Stimulated activated CD8-positive, alpha-beta memory T cell treated with anti-CD3 and anti-CD28 coated beads, Interleukin-12 subunit alpha, Interleukin-12 subunit beta, amount 100 ng/mL, for 24 hours (primary cell): ENCODE data around the gene CACNA2D3.
"Not testable (repeated sequence)": the region's sequence is repeated elsewhere in the genome, so short reads cannot be mapped to it uniquely, and the experiment has no call there.

Source experiments
- DNase-seq: peaks from one replicate; pipeline ENCODE4 v3.0.0-alpha.2; 2020; ENCODE audit errors: extremely low read depth

Gene CACNA2D3

DNA sequence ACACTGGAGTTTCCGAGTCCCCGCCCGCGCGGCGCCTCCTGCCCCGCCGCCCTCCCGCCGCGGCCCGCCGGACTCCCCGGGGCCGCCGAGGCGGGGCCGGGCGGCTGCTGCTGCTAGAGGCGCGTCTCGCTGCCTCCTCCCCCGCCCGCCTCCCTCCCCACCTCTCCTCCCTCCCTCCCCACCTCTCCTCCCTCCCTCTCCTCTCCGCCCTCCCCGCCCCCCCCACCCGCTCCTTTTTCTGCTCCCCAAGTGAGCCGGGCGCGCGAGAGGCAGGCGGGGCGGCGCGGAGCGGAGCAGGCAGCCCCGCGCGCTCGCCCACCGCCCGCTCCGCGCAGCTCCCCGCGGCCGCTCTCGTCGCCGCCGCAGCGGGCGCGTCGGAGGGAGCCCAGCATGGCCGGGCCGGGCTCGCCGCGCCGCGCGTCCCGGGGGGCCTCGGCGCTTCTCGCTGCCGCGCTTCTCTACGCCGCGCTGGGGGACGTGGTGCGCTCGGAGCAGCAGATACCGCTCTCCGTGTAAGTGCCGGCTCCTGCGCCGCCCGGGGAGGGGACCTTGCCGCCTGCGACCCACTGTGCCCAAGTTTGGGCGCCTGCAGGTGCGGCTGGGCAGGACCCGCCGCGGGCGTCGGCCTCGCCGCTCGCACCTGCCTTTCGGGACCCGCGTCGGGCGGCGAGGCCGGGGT lies at the start of gene CACNA2D3:
Gene CACNA2D3, plus strand, starts transcription at position 229 of the 679 bp plus-strand sequence.
- no peak for DNase-seq

DNA sequence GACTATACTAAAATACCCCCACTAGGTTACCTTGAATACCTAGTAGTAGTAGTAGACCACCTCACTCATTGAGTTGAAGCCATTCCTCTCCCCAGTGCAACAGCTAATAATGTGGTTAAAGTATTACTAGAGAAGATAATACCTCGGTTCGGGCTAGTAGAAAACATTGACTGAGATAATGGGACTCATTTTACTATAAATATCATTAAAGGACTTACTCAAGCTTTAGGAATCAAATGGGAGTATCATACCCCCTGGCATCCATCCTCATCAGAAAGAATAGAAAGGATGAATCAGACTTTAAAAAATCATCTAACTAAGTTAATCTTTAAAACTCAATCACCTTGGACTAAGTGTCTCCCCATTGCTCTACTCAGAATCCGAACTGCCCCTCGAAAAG lies 49.0 kb upstream of the CACNA2D3 start:
- no peak for DNase-seq

DNA sequence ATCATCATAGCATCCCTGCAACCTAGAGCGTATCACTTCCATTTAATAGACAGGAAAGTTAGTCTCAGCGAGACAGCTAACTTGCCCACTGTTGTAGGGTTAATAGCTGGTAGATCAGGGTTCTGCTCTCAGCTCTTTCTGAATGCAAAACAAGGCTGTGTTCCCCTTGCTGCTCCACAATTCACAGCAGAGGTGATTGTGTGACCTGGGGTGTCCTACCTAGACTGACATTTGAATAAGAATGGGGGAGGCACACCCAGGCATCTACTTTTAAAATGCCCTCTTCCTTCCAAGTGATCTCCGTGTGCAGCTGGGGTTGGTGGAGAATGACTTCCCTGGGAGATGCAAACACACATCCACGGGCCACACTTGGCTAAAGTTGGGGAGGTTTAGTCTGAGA lies 43.0 kb upstream of the CACNA2D3 start:
- no peak for DNase-seq

DNA sequence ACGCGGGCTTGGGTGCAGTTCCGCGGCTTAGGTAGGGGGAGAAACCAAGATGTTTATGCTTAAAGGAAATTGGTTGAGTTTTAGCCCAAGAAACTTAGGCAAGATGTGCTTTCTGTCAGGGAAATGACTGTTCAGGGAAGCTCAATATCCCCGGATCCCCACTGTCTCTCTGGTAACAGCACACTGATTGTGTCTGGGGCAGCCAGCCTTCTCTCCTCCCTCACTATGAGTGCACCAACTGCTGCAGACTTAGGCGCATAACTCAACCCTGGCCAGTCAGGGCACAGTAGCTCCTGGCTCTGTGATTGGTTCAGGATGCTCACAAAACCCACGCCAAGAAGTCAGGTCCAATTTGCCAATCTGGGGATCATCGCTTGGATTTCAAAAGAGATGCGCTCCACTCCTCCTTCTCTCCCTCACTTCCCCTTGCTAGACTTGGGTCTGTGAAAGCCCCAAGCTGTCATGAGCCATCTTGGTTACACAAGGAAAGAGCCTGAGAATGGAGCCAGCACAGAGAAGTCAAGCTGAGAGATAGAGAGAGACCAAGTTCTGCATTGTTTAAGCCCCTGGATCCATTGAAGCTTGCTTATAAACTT lies 42.5 kb upstream of the CACNA2D3 start:
- DNase-seq = no peak

DNA sequence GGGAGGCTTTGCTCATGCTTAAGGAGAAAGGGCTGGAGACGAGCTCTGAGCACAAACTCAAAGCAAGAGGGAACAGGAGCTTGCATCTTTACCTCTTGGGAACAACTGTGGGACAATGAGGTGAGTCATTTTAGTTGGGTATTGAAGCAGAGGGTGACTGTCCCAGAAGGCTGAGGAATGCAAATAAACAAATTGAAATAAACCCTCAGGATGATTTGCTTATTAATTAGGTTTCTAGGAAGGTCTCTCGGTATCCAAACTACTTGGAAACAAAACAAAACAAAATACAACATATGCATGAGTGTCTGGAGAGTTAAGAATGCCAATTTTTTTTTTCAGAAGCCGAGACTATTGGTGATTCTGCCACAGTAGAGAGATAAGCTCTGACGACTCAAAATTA lies 38.4 kb upstream of the CACNA2D3 start:
- no peak for DNase-seq

DNA sequence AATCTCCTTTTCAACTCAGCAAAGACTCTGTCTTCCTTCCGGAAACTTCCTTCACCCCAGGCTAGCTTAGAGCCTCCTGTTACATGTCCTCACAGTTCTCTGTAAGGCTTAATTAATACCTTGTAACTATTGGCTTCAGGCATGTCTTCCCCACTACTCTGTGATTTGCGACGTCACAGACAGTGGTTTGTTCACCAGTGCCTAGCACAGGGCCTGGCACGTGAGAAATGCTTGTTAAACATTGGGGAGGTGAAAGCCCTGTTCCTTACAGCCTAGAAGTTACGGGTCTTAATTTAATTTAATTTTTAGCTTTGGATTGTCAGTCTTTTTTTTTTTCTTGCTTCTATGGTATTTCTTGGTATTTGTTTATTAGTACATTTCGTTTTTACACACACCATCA lies 36.4 kb upstream of the CACNA2D3 start:
- DNase-seq = no peak

DNA sequence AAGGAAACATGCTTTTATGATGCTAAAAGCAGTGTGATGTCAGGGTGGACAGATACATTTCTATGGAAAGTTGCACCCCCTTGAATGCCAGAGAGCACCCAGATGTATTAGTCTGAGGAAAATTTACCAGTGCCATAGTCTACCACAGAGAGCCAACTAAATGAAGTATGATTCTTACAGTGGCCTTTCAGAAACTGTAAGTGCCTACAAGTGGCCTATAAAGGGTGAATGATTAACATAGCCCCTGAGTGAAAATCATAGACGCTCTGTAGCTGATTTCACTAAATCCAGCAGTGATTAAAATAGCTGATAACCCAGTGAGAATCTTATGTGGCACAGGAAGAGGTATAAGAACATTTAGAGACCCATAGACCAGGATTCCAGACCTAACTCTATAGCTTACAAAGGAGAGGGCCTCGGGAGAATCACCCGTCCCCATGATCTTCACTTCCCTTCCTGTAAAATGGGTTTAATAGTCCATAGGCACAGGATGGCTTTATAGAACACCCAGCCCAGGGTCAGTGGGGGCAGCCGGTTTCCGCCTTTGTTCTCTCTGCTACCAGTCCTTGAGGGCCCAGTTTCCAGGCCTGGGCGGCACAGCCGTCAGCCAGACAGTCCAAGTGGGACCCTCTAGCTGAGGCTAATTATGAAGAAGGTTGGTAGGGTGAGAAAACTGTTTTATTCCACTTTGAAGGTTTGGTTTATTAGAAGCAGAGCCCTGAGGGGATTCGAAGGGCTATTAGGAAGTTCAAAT lies 35.5 kb upstream of the CACNA2D3 start:
- DNase-seq = no peak

DNA sequence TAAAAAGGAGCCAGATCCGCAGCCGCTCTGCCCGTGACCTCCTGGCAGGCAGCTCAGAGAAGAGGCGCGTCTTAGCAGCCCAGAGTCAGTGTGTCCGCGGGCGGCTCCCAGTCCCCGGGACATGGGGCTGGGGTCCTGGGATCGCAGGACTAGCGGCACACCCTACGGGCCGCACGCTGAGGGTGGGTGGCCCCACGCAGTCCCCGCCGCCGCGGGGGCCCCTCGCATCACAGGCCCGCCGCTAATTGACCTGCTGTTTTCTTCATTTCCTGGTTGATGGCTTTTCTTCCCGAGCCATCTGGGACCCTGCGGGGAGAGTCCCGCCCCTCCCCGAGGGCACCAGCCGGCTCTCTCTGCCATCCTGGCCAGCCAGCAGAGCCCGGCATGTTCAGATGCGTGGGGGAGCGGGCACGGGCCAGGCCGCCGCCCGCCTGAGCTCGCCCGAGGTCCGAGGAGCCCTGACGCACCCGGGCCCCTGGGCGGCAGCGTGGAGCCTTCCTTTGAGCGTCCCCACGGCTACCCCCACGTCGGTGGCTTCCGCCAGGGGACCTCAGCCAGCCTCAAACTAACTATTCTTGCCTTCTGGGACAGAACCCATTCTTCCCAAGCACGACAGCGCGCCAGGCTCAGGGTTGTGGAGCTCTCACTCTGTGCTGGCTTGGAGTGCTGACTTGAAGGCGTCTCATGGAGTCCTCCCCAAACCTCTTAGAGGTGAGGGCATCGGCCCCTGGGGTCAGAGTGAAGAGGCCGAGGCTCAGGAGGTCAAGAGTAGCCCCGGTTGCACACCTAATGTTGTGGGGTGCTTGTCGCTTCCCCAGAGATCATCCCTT lies 34.6 kb upstream of the CACNA2D3 start:
- no peak for DNase-seq

DNA sequence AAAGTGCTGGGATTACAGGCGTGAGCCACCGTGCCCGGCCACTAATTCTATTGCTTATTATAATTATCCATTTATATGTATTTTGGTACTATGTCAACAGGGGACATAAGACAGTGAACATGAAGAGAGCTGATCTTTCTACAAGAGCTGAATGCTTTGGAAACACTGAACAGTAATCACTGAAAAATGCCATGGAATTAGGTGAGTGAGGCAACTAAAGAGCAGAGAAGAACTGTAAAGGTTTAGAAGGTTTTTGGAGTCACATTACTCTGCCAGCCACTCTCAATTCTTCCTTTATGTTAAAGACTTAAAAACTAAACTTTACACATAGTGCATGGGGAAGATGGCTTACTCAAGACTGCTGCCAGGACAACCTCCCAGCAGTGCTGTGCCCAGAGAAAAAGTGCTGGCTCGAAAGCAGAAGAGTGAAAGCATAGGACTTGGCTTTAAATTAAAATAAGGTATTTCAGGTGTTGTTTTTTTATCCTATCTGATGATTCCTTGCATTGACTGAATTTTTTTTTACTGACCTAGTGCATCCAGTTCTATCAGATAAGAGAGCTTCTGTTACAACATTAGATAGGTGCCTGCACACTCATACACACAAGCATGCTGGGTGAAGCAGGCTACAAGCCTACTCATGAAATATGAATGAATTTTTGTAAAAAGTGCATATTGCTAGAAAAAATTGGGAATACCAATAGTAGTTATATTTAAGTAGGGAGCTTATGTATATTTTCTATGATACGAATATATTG lies 28.7 kb upstream of the CACNA2D3 start:
- DNase-seq = no peak

DNA sequence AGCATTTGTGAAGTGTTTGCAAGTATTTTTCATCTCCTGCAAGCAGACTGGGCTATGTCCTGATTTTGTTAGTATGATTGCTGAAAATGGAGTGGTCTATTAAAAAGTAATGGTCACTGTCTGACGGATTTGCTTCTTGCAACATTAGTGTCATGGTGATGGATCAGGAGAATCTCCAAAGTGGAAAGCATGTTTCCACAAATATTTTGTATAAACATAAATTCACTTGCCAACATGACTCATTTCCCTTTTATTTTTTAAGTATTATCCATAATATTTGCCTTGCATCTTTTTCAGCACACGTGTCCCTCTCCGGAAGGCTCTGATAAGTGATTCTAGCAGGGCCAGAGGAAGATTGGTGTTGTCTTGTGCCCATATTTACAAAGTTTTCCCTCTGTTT lies 27.4 kb upstream of the CACNA2D3 start:
- DNase-seq = no peak

DNA sequence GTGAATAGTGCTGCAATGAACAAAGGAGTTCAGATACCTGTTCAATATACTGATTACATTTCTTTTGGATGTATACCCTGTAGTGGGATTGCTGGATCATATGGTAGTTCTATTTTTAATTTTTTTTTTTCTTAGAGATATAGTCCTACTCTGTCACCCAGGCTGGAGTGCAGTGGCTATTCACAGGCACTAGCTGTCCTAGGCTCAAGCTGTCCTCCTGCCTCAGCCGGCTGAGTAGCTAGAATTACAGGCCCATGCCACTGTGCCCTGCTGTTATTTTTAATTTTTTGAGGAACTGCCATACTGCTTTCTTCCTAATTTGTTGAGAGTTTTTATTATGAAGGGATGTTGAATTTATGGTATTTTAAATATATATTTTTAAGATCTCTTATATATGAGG lies 23.0 kb upstream of the CACNA2D3 start:
- DNase-seq = no peak

DNA sequence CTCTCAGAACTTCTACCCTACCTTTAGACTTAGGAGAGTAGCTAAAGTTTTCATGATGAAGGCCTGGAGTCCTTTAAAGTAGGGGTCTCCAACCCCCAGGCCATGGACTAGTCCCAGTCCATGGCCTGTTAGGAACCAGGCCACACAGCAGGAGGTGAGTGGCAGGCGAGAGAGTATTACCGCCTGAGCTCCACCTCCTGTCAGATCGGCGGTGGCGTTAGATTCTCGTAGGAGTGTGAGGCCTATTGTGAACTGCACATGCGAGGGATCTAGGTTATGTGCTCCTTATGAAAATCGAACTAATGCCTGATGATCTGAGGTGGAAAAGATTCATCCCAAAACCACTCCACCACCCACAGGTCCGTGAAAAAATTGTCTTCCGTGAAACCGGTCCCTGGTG lies 18.3 kb upstream of the CACNA2D3 start:
- DNase-seq = no peak

DNA sequence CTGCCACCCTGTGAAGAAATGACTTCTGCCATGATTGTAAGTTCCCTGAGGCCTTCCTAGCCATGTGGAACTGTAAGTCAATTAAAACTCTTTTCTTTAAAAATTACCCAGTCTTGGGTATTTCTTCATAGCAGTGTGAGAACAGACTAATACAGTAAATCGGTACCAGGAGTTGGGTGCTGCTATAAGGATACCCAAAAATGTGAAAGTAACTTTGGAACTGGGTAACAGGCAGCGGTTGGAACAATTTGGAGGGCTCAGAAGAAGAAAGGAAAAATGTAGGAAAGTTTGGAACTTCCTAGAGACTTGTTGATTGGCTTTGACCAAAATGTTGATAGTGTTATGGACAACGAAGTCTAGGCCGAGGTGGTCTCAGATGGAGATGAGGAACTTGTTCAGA lies 6.2 kb upstream of the CACNA2D3 start:
- not testable (repeated sequence) for DNase-seq

DNA sequence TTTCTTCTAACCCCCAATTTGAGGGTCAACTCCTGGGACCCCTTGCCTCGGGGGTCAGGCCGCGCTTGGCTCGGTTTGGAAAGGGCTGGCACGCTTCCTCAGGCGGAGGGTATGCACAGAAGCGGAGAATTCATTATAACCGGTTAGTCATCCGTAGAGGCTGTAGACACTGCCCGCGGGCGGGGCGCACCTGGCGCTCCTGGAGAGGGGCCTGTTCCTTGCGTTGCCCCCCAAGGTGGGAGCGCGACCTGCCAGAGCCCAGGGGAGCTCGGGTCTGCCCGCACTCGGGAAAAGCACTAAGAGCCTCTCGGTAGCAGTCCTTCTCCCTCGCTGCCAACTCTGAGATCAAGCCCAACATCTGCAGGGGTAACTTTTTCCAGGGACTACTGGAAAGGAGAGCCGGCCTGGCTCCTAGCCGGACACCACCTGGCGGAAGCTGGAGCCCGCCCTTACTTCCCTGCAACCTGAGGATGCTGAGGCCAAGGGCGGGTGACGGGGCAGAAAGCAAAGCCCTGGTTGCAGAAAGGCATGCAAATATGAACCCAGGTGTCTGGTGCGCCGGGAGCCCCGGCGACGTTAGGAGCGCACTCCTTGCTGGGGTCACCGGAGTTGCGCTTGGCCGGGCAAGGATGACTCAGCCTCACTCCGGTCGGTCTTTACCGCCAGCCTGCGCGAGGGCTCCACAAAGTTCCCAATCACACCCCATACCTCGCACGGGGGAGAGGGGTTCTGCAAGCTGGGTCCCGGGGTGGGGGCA lies 1.5 kb upstream of the CACNA2D3 start:
- DNase-seq = no peak

DNA sequence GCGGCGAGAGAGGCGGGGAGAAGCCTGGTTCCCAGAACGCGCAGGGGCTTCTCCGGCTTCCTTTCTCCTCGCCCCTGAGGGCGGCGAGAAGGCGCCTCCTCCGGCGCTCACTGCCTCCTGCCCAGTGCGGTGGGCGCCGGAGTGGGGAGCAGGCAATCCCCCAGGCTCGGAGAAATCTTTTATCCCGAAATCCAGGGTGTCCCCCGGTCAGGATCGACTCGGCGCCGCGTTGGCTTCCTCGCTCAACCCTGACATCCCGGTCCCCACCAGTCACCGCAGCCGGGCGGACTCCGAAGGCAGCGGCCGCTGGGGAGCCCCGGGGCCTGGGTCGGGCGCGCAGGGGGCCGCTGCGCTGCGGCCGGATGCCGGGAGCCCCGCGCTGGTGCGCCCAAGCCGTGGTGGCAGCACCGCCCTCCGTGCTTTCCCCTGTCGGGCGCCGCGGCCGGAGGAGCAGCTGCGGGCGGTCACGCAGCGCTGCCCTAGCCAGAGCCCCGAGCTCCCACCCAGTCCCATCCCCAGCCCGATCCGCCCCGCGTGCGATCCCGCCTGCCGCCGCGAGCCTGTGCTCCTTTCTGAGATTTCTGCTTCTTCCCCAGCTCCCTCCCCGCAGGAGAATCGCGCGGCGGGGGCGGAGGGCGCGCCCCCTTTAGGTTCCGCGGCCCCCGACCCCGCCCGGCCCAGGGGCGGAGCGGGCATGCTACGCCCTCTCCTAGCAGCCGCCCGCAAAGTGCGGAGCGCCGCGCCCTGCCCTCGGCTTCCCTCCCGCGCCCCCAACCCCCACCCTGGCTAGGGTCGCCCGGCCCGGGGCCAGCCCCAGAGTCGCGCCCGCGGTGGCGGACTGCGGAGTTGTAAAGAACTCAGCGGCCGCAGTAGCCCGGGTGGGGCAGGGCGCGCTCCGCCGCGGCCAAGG lies 683 bp upstream of the CACNA2D3 start:
- DNase-seq = no peak

DNA sequence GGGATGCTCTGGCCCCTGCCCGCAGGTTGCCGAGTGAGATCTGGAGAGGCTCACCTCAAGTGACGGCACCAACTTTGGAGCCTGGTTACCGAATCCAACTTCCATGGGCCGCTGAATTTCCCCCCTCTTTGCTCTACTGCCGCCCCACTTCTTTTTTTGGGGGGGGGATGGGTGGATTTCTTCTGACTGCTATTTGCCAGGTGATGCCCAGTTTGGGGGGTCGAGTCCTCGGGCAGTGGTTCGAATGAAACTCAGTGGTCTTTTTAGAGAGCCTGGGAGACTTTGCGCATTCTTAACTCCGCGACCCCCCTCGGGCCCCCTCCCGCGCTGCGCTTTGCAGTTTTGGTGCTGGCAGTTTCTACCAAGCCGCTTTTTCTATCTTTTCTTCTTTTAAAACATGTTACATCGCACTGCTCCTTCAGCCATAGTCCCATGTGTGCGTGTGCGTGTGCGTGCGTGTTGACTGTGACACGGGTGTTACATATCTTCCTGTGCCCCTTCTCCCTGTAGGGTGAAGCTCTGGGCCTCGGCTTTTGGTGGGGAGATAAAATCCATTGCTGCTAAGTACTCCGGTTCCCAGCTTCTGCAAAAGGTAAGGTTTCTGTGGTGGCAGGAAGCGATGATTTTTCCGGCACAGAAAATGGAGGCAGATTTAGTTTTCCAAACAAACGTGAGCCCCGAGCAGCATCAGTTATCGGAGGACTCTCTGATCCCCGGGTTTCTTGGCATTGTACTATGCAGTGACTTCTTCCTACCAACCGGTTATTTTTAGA lies 837 bp downstream of the CACNA2D3 start:
- no peak for DNase-seq

DNA sequence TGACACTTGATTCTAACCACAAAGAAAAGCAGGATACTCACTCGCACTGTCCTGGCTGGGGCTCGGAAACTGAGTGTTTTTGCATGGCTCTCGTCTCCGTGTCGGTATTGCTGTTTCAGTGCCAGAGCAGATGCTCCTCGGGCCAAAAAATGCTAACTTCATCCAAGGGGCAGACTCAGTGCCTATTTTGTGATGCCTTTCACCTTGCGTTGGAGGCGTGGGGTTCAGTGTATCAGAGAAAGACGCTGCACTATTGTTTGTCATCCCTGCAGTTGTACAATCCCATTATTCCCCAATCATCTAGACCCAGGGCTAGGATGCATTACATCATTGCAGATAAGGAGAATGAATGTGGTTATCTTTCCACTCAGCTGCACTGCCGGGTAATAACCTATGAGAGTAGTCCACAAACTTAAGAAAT lies 1.4 kb downstream of the CACNA2D3 start:
- no peak for DNase-seq

DNA sequence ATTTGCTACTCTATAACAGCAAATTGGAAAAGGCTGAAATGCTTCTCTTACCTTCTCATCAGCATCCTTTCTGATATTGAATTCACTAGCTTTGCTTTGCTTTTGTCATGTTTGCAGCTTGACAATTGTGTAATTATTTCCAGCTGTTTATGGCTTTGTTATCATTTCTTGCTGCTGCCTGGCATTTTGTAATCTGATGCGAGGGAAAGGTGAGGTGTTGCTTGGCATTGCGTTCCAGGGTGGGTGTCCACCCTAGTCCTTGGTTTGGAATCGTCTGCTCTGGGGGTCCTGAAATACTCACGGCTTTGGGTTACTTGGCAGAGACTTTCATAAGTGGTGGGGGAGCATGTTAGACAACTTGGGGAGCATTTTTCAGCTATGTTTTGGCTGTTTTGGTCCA lies 2.9 kb downstream of the CACNA2D3 start:
- no peak for DNase-seq

DNA sequence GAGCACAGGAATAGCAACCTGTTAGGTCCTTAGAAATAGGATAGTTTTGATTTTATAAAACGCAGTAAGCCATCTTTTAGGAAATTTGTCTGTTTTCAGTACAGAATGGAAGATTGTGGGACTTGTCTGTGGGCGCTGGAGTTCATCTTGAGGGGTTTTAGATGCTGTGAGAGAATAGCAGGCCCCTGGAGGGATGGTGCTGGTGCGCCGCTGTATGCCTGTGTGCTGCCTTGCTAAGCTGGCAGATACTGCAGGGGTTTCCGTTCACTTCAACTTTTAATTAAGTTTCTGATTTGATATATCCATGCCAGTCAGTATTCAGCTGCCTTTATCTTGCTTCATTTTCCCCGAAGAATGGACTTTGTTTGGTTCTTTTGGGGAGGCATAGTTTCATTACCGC lies 4.2 kb downstream of the CACNA2D3 start:
- no peak for DNase-seq
